T47D (cell line): ENCODE measurements around the gene PCED1B.
A peak's percentile ranks its signal among the peaks of the same experiment; 100 is the strongest.
"Not testable (repeated sequence)": the region's sequence is repeated elsewhere in the genome, so short reads cannot be mapped to it uniquely, and the experiment has no call there.

ENCODE experiments used
- DNase-seq, 2 experiments: peaks; one replicate each; pipeline versions ENCODE4 v3.0.0 to v3.0.0-alpha.2; 2011 to 2012; ENCODE audit warnings: low read depth in 1 of 2, low spot score in 1 of 2
- JUND ChIP-seq: IDR thresholded peaks from 2 replicates; pipeline ENCODE4 v1.6.1; 2012; ENCODE audit warnings: low read depth
- in situ Hi-C: cut with HindIII; loops from 2 replicates; pipeline ENCODE4 v1.10.0; 2016; ENCODE audit warnings: low sequenced_read_pairs, low pct_unique_long_range_greater_than_20kb

The PCED1B gene

DNA sequence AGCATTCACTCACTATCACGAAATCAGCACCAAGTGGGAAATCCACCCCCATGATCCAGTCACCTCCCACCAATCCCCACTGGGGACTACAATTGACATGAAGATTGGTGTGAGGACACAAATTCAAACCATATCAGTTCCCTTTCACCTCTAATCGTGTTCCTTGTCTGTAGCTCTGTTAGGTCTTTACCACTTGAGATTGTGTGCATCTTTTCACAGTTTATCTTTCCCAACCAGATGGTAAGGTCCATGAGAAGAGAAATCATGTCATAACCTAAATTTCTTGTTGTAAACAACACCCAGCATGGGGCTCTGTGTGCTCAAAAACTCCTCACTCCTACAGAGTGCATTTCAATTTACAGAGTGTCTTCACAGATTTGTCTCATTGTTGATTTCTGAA, 27.1 kb upstream of the PCED1B start:
- in situ Hi-C loops = no loop called here
- TF ChIP-seq JUND = no peak
- DNase-seq = no peak

DNA sequence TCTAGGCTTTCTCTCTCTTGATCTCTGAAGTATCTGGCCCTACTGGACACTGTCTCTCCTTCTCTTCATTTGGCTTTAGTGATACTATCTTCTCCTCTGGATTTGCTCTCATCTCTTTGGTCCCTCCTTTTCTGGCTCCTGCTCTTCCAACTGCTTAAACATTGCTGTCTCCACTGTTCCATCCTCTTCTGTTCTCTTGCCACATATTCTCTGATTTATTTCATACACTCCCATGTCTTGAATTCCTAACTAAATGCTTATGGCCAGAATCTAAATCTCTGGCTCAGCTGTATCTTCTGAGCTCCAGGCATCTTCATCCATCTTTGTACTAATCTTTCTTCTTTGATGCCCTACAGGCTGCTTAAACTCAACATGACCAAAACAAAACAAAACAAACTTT, 25.5 kb upstream of the PCED1B start:
- no peak for TF ChIP-seq JUND
- in situ Hi-C loops = no loop called here
- no peak for DNase-seq

DNA sequence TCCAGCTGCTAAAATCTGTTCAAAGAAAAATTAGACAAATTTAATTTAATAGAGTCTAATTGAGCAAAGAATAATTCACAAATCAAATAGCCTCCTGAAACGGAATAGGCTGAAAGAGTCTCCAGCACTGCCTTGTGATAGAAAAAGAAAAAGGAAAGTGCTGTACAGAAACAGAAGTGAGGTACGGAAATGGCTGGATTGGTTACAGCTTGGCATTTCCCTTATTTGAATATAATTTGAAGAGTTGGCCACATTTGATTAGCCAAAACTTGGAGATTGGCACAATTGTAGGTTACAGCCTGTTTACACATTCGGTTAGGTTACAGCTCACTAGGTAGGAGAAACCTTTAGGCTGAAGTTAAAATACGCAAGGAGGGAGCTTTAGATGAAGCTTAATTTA, 24.8 kb upstream of the PCED1B start:
- no peak for TF ChIP-seq JUND
- in situ Hi-C loops = no loop called here
- DNase-seq = no peak

DNA sequence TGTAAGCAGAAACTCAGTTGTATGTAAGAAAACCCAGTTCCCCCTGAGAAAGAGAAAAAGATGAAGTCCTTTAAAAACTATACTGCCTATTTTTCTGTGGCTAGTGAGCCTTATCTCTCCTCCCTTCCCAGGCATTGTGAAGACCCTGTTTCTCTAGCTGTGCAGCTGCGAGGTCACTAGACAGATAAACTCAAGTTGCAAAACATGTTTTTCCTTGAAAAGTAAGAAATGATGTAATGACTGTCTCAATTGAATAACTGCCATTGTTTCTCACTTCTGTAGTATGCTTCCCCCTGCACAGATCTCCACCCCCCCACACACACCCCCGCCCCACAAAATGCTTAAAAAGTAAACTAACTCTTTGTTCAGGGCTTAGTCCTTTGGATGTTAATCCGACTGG, 23.6 kb upstream of the PCED1B start:
- in situ Hi-C loops, DNase-seq: not testable (repeated sequence)

DNA sequence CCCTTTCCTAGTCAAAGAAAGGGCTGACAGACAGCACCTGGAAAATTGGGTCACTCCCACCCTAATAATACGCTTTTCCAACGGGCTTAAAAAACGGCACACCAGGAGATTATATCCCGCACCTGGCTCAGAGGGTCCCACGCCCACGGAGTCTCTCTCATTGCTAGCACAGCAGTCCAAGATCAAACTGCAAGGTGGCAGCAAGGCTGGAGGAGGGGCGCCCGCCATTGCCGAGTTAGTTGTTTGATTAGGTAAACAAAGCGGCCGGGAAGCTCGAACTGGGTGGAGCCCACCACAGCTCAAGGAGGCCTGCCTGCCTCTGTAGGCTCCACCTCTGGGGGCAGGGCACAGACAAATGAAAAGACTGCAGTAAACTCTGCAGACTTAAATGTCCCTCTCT, 22.5 kb upstream of the PCED1B start:
- in situ Hi-C loops = not testable (repeated sequence)

DNA sequence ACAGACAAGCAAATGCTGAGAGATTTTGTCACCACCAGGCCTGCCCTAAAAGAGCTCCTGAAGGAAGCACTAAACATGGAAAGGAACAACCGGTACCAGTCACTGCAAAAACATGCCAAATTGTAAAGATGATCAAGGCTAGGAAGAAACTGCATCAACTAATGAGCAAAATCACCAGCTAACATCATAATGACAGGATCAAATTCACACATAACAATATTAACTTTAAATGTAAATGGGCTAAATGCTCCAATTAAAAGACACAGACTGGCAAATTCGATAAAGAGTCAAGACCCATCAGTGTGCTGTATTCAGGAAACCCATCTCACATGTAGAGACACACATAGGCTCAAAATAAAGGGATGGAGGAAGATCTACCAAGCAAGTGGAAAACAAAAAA, 20.8 kb upstream of the PCED1B start:
- in situ Hi-C loops, DNase-seq: not testable (repeated sequence)

More for the DNA sequence above, 22.5 kb upstream of the PCED1B start:
- not testable (repeated sequence) for DNase-seq

DNA sequence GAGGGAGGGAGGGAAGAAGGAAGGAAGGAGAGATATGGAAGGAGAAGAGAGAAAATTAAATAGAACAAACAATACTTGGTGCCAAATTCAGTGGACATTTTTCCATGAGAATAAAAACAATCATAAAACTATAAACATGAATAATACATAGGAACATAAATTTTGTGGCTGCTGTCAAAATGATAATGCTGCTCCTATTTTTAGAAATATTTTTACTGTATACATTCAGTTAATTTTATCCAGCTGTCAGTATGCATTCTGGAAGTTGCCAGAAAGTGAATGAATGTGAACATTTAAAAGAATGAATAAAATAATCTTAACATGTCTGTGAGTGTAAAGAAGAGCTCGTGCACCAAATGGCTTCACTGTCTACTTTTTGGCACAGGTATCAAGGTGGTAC, 13.9 kb upstream of the PCED1B start:
- in situ Hi-C loops = no loop called here
- TF ChIP-seq JUND = no peak
- DNase-seq = no peak

DNA sequence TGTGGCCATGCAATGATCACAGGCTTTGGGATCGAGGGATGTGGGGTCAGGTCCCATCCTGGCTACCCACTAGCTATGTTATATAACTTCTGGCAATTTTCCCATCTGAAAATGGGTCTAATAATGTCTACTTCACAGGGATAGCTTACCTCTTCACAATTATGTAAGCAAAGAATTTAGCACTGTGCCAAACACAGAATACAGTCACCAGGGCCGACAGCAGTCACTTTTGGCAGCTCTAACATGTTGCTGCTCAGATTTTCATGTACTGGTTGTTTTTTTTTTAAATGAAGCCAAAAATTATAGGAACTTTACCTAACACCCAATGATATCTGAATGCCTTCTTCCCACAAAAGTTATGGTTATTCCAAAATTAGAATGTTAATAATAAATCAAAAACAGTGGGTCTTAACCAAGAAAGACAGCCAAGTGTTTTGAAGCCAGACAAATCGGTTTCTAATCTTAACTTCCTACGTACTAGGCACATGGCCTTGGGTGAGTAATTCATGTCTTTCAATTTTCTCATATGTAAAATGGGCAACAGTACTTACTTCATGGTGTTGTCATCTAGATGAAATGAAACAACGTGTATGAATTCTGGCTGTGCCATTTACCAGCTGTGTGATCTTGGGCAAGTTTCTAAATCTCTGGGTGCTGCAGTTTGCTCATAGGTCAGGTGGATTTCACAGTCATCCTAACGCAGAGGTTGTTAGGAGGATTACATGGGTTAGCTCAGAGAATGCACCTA, 13.0 kb upstream of the PCED1B start:
- no peak for TF ChIP-seq JUND
- in situ Hi-C loops = no loop called here
- no peak for DNase-seq

DNA sequence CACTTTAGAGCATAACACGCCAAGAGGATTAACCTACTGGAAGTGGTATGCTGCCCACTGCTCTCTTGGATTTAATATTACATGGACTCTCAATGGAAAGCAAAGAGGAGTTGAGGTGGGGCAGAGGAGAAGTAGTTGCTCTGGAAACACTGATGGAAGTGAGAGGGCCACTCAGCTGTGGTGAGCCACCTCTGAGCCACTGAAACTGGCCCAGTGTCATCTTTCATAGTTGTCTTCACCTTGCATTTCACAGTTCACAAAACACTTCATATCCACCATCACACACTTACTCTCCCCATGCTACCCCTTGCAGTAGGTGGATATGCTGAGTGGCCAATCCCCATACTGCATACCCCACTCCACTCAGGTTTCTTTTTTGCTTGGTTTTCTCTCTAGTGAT, 12.2 kb upstream of the PCED1B start:
- no peak for TF ChIP-seq JUND
- in situ Hi-C loops = no loop called here
- no peak for DNase-seq

DNA sequence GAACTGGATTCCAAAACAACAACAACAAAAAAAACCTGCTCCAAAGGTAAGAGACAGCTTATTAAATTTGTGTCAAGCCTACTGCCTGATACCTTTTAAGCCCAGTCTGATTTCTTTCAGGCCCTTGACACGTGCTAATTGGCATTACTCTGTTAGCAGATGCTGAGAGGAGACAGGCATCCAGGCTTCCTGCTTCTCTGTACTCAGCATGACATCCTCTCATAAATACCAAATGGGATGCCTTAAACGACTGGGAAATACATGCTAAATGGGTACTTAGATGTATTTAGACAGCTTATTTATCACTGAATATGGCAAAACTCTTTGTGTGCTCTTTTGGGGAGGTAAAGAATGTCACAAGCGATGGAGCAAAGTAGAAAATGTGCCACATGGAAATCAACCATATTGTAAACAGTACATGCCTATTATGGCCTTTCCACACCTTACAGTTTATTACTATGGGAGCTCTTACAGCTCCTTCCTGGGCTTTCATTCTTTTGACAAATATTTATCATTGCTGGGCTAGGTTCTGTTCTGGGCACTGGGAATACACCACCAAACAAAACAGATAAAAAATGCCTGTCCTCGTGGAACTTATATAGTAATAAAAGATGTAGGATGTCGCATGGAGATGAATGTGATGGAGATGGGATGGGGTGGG, 11.5 kb upstream of the PCED1B start:
- in situ Hi-C loops = no loop called here
- no peak for TF ChIP-seq JUND
- no peak for DNase-seq

DNA sequence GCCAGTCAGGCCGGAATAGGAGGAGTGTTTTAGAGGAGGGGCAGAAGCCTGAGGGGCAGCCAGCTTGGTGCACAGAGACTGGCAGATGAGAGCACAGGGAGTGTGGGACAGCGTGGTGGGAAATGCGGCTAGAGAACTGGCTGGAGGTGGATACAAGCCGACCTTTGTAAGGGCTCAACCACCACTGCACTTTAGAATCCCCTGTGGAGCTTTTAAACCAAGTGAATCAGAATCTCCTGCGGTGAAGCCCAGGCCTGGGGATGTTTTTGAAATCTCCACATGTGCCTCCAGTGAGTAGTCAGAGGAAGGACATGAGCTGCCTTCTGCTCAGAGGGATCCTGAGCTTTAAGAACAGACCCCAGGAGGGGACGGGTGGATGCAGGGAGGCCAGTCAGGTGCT, 10.9 kb upstream of the PCED1B start:
- in situ Hi-C loops = no loop called here
- TF ChIP-seq JUND = no peak
- DNase-seq = no peak

DNA sequence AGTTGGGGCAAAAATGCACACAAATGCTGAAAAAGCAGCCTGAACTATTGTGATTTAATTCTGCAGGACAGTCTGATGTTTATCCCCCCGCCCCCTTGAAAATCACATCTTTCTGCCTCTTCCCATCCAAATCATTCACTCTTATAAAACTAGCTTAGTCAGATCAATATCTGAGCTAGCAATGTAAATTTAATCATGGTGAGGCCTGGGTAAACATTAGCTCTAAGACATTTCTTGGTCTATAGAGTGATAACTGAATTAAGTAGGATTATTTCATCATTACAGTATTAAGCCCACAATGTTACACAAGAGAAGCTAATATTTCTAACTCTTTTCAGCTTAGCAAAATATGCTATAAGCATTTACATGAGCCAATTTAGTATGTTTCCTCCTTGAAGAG, 9.1 kb upstream of the PCED1B start:
- in situ Hi-C loops = no loop called here
- TF ChIP-seq JUND = no peak
- no peak for DNase-seq

DNA sequence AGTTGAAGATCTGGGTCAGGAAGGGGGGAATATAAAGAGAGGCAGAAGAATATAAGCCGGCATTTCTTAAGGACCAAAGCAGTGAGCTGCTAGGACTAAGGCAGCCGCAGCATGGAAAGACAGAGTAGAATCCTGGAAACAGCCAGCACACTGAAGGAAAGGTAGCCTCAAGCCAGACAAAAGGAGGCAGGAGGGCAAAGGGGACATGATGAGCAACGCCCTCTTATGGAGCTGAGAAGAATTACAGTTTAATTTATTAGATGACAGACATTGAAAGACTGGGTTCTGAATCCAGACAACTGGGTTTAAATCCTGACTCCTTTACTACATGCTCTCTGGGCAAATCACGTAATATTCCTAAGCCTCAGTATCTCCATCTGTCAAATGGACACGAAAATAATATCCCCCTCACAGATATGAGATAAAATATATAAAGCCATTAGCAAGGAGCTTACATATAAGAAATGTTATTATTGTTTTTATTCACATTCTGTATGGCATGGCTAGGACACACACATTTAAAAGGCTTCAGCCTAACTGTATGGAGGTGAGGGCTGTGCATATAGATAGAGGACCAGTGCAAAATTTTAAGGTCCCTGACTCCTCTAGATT, 8.1 kb upstream of the PCED1B start:
- in situ Hi-C loops = no loop called here
- TF ChIP-seq JUND = no peak
- peak in 1 of 2 experiments; percentile 59 for DNase-seq
